DND-41 (cell line): ENCODE data around the gene CPED1.

Source experiments
- ATAC-seq: fragments of 200-7000 bp; cut with Tn5 transposase; 3 replicates; pipeline ENCODE4 v1.9.1; 2021; ENCODE audit warnings: low read depth; ENCODE audit not compliant: insufficient read depth
- DNase-seq: peaks from one replicate; pipeline ENCODE4 v3.0.0-alpha.2; 2020
- H2AFZ ChIP-seq: 2 replicates; pipeline ENCODE4 v1.6.0; 2012; ENCODE audit warnings: low read depth, low read length
- H3K27ac ChIP-seq: 2 replicates; pipeline ENCODE4 v1.5.1; 2012; ENCODE audit warnings: low read length, inconsistent platforms
- H3K27me3 ChIP-seq: fragments of 200-600 bp; sonication (generic); 2 replicates; pipeline ENCODE4 v1.6.0; 2012; ENCODE audit warnings: low read length, mild to moderate bottlenecking, inconsistent platforms; ENCODE audit not compliant: insufficient read depth, poor library complexity
- H3K36me3 ChIP-seq: 2 replicates; pipeline ENCODE4 v1.5.1; 2012; ENCODE audit warnings: low read length, inconsistent platforms; ENCODE audit not compliant: insufficient read depth
- H3K4me1 ChIP-seq: 2 replicates; pipeline ENCODE4 v1.5.1; 2012; ENCODE audit warnings: mild to moderate bottlenecking, low read length; ENCODE audit not compliant: insufficient read depth
- H3K4me2 ChIP-seq: 2 replicates; pipeline ENCODE4 v1.6.0; 2012; ENCODE audit warnings: mild to moderate bottlenecking, moderate library complexity, low read length, inconsistent platforms; ENCODE audit not compliant: insufficient read depth
- H3K4me3 ChIP-seq, 2 experiments: fragments of 200-600 bp in 1 of 2; shearing (Covaris generic) in 1 of 2; 2 replicates each; pipeline ENCODE4 v1.5.1; 2012 to 2016; ENCODE audit warnings: inconsistent platforms in 2 of 2, low read length in 2 of 2, mild to moderate bottlenecking in 2 of 2, low read depth in 1 of 2, moderate library complexity in 1 of 2
- H3K79me2 ChIP-seq: 2 replicates; pipeline ENCODE4 v1.6.0; 2012; ENCODE audit warnings: low read length, inconsistent platforms; ENCODE audit not compliant: insufficient read depth
- H3K9ac ChIP-seq: 2 replicates; pipeline ENCODE4 v1.6.0; 2012; ENCODE audit warnings: low read depth, mild to moderate bottlenecking, inconsistent platforms, low read length, moderate library complexity
- H3K9me3 ChIP-seq: 2 replicates; pipeline ENCODE4 v1.5.1; 2012; ENCODE audit warnings: low read length, moderate library complexity, mild to moderate bottlenecking, inconsistent platforms; ENCODE audit not compliant: insufficient read depth, severe bottlenecking
- H4K20me1 ChIP-seq: 2 replicates; pipeline ENCODE4 v1.6.0; 2012; ENCODE audit warnings: low read length; ENCODE audit not compliant: insufficient read depth
- CTCF ChIP-seq: IDR thresholded peaks from 2 replicates; pipeline ENCODE4 v1.5.1; 2012; ENCODE audit warnings: borderline replicate concordance, low read length, moderate library complexity, mild to moderate bottlenecking; ENCODE audit not compliant: poor library complexity, severe bottlenecking; ENCODE audit errors: extremely low read depth
- EZH2 ChIP-seq: IDR thresholded peaks from 3 replicates; pipeline ENCODE4 v1.6.1; 2012; ENCODE audit warnings: borderline replicate concordance, low read depth, mild to moderate bottlenecking, moderate library complexity, low read length, inconsistent platforms; ENCODE audit not compliant: severe bottlenecking

CPED1 gene

GRCh38 chr7:121300685-121301420 is 312.3 kb downstream of the CPED1 start:
- ATAC-seq, result no peak
- Histone ChIP-seq H4K20me1 (no peaks in the 10 kb centered on the region), H3K4me2 (no peak overlapping the region), H3K4me3 (no peak overlapping the region), H3K36me3 (no peaks in the 10 kb centered on the region), H3K9ac (no peak overlapping the region), H2AFZ (no peak overlapping the region), H3K79me2 (no peaks in the 10 kb centered on the region), H3K4me1 (no peaks in the 10 kb centered on the region), H3K9me3 (no peaks in the 10 kb centered on the region), H3K27ac (no peak overlapping the region), H3K27me3 (no peaks in the 10 kb centered on the region)
- TF ChIP-seq EZH2 (no peak), CTCF (no peak)
- DNase-seq, result no peak

GRCh38 chr7:121301446-121302213 is 313.1 kb downstream of the CPED1 start:
- Histone ChIP-seq H3K36me3 (no peaks in the 10 kb centered on the region), H3K9me3 (no peaks in the 10 kb centered on the region), H3K27ac (no peak overlapping the region), H3K4me2 (no peak overlapping the region), H3K4me3 (no peak overlapping the region), H2AFZ (no peak overlapping the region), H3K27me3 (no peaks in the 10 kb centered on the region), H3K79me2 (no peaks in the 10 kb centered on the region), H3K9ac (no peak overlapping the region), H3K4me1 (no peaks in the 10 kb centered on the region), H4K20me1 (no peaks in the 10 kb centered on the region)
- TF ChIP-seq CTCF (no peak), EZH2 (no peak)
- DNase-seq, result no peak
- no peak for ATAC-seq

- DNase-seq (no peak), ATAC-seq (no peak)
- H3K4me1 ChIP-seq, result no peaks in the 10 kb centered on the region
- H3K27me3 ChIP-seq, result no peaks in the 10 kb centered on the region
- no peak for TF ChIP-seq EZH2
- no peak overlapping the region for H3K27ac ChIP-seq
- H3K4me3 ChIP-seq, result no peak overlapping the region
- no peaks in the 10 kb centered on the region for H4K20me1 ChIP-seq
- H3K79me2 ChIP-seq, result no peaks in the 10 kb centered on the region
- no peaks in the 10 kb centered on the region for H3K36me3 ChIP-seq
- no peak overlapping the region for H3K9ac ChIP-seq
- H3K9me3 ChIP-seq, result no peaks in the 10 kb centered on the region
- H2AFZ ChIP-seq, result no peak overlapping the region
- H3K4me2 ChIP-seq, result no peak overlapping the region
Observed at GRCh38 chr7:121302214-121302745, 313.8 kb downstream of the CPED1 start.
